ENCODE results near the gene TBL1XR1. TPM values are rescaled to one million over a fixed set of nuclear protein-coding genes. Genes with fewer than 3 reads are reported as not detected.

The TBL1XR1 gene
- total RNA-seq, 1 experiment from 2014 or later: 175 TPM

GRCh38 chr3:176974279-176974678 lies 223.0 kb downstream of the TBL1XR1 start:
- no peak overlapping the region; a peak in 1 of 7 replicates for H3K27ac Mint-ChIP-seq
- no peak overlapping the region for H3K4me3 Mint-ChIP-seq
- Histone ChIP-seq H3K27me3 (ENCODE audit: insufficient read depth, low read length) (no peaks in the 10 kb centered on the region), H2BK20ac (ENCODE audit: low read depth, low read length, poor library complexity, severe bottlenecking) (no peak overlapping the region), H2AK5ac (ENCODE audit: insufficient read length, low read length) (no peak overlapping the region), H3K9ac (ENCODE audit: extremely low read depth, insufficient read length, low read length) (no peak overlapping the region), H4K8ac (replicated peaks; ENCODE audit: insufficient read length, low read depth, low read length) (no peak overlapping the region), H2BK5ac (ENCODE audit: insufficient read length, low read length) (no peak overlapping the region), H3K4me1 (ENCODE audit: insufficient read depth, low read length) (no peaks in the 10 kb centered on the region), H3K27ac (ENCODE audit: insufficient read length, low read depth, low read length) (no peak overlapping the region), H3K79me1 (ENCODE audit: insufficient read depth, low read depth, low read length, poor library complexity, severe bottlenecking) (no peaks in the 10 kb centered on the region), H3K18ac (ENCODE audit: insufficient read length, low read depth, low read length) (no peak overlapping the region), H3K4ac (ENCODE audit: low read depth, low read length) (no peak overlapping the region), H3K56ac (ENCODE audit: insufficient read length, low read depth, low read length) (no peak overlapping the region), H2AFZ (ENCODE audit: low read length) (no peak overlapping the region), H3K23me2 (ENCODE audit: insufficient read length, low read depth, low read length, poor library complexity, severe bottlenecking) (no peaks in the 10 kb centered on the region), H2BK15ac (ENCODE audit: low read depth, low read length) (no peak overlapping the region), H4K20me1 (ENCODE audit: control insufficient read depth, insufficient read depth, insufficient read length) (no peaks in the 10 kb centered on the region), H4K91ac (ENCODE audit: insufficient read length, low read depth, low read length) (no peak overlapping the region), H3K79me2 (ENCODE audit: insufficient read depth, low read length) (no peaks in the 10 kb centered on the region), H3K9me3 (ENCODE audit: control insufficient read depth, low read depth, low read length) (no peaks in the 10 kb centered on the region), H3K4me2 (ENCODE audit: insufficient read depth, insufficient read length, low read length) (no peak overlapping the region), H2BK120ac (ENCODE audit: low read depth, low read length, poor library complexity, severe bottlenecking) (no peak overlapping the region), H4K5ac (ENCODE audit: insufficient read length, low read depth, low read length) (no peak overlapping the region), H3K23ac (ENCODE audit: insufficient read length, low read depth, low read length) (no peak overlapping the region), H2BK12ac (ENCODE audit: insufficient read length, low read depth, low read length) (no peak overlapping the region), H3K14ac (ENCODE audit: insufficient read depth, low read length) (no peak overlapping the region), H3T11ph (ENCODE audit: low read length) (no peak overlapping the region)
- H3K4me1 Mint-ChIP-seq: no peaks in the 10 kb centered on the region
- no peaks in the 10 kb centered on the region for H3K27me3 Mint-ChIP-seq (ENCODE audit: low read depth)
- DNase-seq: no peak
- no CpG with 5 or more reads among the region's 4 CpGs for WGBS (ENCODE audit: extremely low coverage, insufficient read length, low lambda C conversion rate)
- no peaks in the 10 kb centered on the region for H3K9me3 Mint-ChIP-seq
- TF ChIP-seq, protein P1, sequence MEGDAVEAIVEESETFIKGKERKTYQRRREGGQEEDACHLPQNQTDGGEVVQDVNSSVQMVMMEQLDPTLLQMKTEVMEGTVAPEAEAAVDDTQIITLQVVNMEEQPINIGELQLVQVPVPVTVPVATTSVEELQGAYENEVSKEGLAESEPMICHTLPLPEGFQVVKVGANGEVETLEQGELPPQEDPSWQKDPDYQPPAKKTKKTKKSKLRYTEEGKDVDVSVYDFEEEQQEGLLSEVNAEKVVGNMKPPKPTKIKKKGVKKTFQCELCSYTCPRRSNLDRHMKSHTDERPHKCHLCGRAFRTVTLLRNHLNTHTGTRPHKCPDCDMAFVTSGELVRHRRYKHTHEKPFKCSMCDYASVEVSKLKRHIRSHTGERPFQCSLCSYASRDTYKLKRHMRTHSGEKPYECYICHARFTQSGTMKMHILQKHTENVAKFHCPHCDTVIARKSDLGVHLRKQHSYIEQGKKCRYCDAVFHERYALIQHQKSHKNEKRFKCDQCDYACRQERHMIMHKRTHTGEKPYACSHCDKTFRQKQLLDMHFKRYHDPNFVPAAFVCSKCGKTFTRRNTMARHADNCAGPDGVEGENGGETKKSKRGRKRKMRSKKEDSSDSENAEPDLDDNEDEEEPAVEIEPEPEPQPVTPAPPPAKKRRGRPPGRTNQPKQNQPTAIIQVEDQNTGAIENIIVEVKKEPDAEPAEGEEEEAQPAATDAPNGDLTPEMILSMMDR (conservative IDR thresholded peaks at IDR 0.05): no peak
- H3K36me3 Mint-ChIP-seq (ENCODE audit: insufficient read depth in 1 of 3, low read depth in 3 of 3): no peaks in the 10 kb centered on the region

All from H9 (cell line).